Activated CD4-positive, alpha-beta T cell treated with anti-CD3 and anti-CD28 coated beads, Interleukin-2, amount 50 U/mL, for 4 hours (primary cell): Measurements from ENCODE around the gene TNS4.

ENCODE experiments used
- DNase-seq, 2 experiments: peaks; one replicate each; pipeline ENCODE4 v3.0.0-alpha.2; 2020

TNS4 gene

DNA sequence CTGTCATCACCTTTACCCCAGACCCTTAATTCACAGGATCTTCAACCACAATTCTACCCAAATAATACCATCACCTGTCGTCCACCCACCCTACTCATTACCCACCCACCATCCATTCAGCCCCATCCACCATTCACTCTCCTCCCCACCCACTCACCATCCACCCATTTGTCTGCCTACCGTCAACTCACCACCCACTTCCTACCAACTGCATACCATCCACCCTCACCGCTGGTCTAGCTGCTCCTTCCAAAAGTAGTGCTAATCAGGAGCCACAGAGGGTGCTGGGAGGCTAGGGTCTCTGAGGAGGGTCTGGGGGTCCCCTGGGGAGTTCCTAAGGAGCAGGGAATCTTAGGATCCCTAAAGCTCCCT, 70.2 kb downstream of the TNS4 start:
- no peak for DNase-seq

DNA sequence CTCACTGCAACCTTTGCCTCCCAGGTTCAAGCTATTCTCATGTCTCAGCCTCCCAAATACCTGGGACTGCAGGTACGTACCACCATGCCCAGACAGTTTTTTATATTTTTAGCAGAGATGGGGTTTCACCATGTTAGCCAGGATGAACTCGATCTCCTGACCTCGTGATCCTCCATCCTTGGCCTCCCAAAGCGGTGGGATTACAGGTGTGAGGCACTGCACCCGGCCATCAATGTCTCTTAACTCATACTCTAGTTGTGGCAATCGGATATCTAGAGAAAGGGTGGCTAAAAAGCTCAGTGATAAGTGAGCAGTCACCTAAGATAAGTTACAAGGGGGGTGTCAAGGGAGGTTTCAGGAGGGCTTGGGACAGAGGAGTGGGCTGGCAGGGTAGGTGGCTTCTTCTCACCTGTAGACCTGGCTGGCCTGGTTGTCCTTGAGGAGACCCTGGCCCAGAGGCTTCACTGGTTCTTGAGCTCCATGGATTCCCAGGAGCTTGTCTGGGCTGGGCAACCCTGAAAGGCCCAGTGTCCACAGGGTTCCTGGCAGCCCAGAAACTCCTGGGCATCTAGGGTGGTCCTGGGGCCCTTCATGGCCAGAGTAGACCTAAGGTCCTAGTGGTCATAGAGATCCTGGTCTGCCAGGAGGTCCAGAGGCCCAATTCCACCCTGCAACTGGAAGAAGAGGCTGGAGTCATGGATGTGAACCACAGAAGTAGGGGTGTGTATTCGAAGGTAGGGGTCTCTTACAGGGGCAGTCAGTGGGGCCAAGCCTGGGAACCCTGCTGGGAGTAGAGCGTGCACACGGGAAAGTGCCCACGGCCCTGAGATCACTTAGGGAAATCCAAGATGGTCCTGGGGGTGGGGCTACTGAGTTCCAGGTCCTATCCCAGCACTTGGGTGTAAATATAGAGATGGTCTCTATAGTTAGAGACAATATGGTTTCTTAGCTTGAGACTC, 70.9 kb downstream of the TNS4 start:
- no peak for DNase-seq

DNA sequence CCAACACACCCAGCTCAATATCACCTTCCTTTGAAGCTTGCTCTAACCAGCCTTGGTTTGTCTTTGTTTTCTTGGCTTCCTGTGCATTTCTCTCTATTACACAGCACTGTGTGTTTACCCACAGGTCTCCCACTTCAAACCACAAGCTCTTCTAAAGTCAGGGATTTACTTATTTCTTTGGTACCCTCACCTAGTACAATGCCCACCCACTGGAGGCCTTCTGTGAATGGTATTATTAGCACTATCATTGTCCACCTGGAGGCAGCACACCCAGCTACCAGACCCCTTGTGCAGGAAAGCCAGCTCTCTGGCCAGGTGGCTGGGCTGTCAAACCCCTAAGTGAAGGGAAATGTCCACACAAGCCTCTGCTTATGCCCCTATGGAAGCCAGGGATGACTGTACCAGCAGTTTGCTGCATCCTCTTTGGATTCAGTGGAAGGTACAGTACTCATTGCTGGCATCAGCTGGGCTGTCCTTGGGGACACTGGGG, 74.4 kb downstream of the TNS4 start:
- DNase-seq = no peak
